ENCODE results near the gene DDX24.

DNA sequence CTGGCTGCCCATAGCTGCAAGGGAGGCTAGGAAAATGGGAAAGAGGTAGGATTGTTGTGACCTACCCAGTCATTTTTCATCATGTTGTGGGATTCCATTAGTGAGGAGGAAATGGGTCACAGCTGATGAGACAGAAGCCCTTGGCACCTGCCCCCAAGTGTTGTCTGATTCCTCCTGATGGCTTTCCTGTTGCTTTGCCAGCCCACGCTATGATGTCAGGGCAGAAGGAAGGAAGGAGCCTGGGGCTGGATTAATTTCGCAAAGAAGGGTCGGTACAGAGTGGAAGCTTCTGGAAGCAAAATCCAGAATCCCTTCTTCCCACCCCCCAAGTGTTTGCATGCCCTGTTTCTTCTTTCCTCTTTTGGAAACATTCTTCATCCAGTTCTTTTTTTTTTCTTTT, 46.1 kb downstream of the DDX24 start:
- TF ChIP-seq POLR2A (IDR thresholded peaks at IDR 0.05) (no peak), EP300 (IDR thresholded peaks at IDR 0.05) (no peak)
- TF ChIP-seq, protein P1, sequence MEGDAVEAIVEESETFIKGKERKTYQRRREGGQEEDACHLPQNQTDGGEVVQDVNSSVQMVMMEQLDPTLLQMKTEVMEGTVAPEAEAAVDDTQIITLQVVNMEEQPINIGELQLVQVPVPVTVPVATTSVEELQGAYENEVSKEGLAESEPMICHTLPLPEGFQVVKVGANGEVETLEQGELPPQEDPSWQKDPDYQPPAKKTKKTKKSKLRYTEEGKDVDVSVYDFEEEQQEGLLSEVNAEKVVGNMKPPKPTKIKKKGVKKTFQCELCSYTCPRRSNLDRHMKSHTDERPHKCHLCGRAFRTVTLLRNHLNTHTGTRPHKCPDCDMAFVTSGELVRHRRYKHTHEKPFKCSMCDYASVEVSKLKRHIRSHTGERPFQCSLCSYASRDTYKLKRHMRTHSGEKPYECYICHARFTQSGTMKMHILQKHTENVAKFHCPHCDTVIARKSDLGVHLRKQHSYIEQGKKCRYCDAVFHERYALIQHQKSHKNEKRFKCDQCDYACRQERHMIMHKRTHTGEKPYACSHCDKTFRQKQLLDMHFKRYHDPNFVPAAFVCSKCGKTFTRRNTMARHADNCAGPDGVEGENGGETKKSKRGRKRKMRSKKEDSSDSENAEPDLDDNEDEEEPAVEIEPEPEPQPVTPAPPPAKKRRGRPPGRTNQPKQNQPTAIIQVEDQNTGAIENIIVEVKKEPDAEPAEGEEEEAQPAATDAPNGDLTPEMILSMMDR (IDR thresholded peaks at IDR 0.05), result no peak
